K562 (cell line): ENCODE data around the gene ZNF680. TPM values are rescaled to one million over a fixed set of nuclear protein-coding genes. Genes with fewer than 3 reads are reported as not detected.

Source experiments
- ATAC-seq: fragments of 200-7000 bp; cut with Tn5 transposase; 3 replicates; pipeline ENCODE4 v1.9.1; 2020; ENCODE audit warnings: moderate library complexity
- BruUV-seq: library from RNA; stranded (reverse); fragments of 400-500 nt; replicated peaks from 2 replicates; lab custom pipeline; 2021; lab: Mats Ljungman, UMichigan
- CTCF ChIA-PET: fragments of 300-600 bp; formaldehyde crosslinking; extraction: SDS; loops from one replicate; lab custom pipeline; 2021; ENCODE audit warnings: low intra/inter-chr PET ratio; lab: Yijun Ruan, JAX
- POLR2A ChIA-PET: fragments of 300-600, 350-650 bp; sonication (Branson Sonifier 250); formaldehyde crosslinking; extraction: SDS; loops from one replicate; lab custom pipeline; 2021; ENCODE audit warnings: antibody characterized with exemption, inconsistent platforms; lab: Yijun Ruan, JAX
- DNase-seq, 4 experiments: peaks; one replicate each; pipeline versions ENCODE4 v3.0.0 to v3.0.0-alpha.2; 2011 to 2018; ENCODE audit warnings: low spot score in 3 of 4, mixed read lengths in 3 of 4; ENCODE audit errors: extremely low read depth in 1 of 4
- FAIRE-seq: peaks from 2 replicates; lab custom pipeline; 2011; peaks lifted over from hg19 to GRCh38; lab: Jason Lieb, UNC
- H2AFZ ChIP-seq: 2 replicates; pipeline ENCODE4 v1.6.0; 2011; ENCODE audit warnings: low read depth, low read length, control low read depth, inconsistent platforms
- H3K27ac ChIP-seq: fragments of 200-600 bp; 3 replicates; pipeline ENCODE4 v1.8.0; 2011; ENCODE audit warnings: low read depth, mild to moderate bottlenecking, control low read depth, inconsistent platforms, low read length, moderate library complexity, mixed read lengths; ENCODE audit errors: extremely low read depth
- H3K27me3 ChIP-seq, 2 experiments: fragments of 300-600 bp in 1 of 2; 2 replicates in 1 of 2; 3 replicates in 1 of 2; pipeline versions ENCODE4 v1.6.0 to v1.8.0; 2011; ENCODE audit warnings: inconsistent platforms in 2 of 2, low read length in 2 of 2, mild to moderate bottlenecking in 1 of 2, mixed read lengths in 1 of 2, moderate library complexity in 1 of 2; ENCODE audit not compliant: control insufficient read depth in 2 of 2, insufficient read depth in 2 of 2
- H3K36me3 ChIP-seq: fragments of 300-600 bp; 3 replicates; pipeline ENCODE4 v1.8.0; 2011; ENCODE audit warnings: mild to moderate bottlenecking, low read length, inconsistent platforms; ENCODE audit not compliant: control insufficient read depth, insufficient read depth
- H3K4me1 ChIP-seq, 2 experiments: fragments of 200-600 bp in 1 of 2; replicated peaks in 1 of 2; 2 replicates in 1 of 2; 3 replicates in 1 of 2; pipeline versions ENCODE4 v1.5.1 to v1.8.0; 2011; ENCODE audit warnings: inconsistent platforms in 2 of 2, low read length in 2 of 2, mild to moderate bottlenecking in 1 of 2, mixed read lengths in 1 of 2, moderate library complexity in 1 of 2; ENCODE audit not compliant: control insufficient read depth in 2 of 2, insufficient read depth in 2 of 2
- H3K4me2 ChIP-seq: 2 replicates; pipeline ENCODE4 v1.6.1; 2011; ENCODE audit warnings: low read length, control low read depth, inconsistent platforms, mixed read lengths; ENCODE audit not compliant: insufficient read depth
- H3K4me3 ChIP-seq: fragments of 200-600 bp; sonication (generic), shearing (Covaris generic); 2 replicates; pipeline ENCODE4 v1.5.1; 2016; ENCODE audit warnings: control low read depth, inconsistent platforms
- H3K79me2 ChIP-seq: fragments of 200-600 bp; 3 replicates; pipeline ENCODE4 v1.8.0; 2011; ENCODE audit warnings: low read length, inconsistent platforms; ENCODE audit not compliant: control insufficient read depth, insufficient read depth
- H3K9ac ChIP-seq, 2 experiments: 2 replicates each; pipeline versions ENCODE4 v1.6.0 to v1.6.1; 2011; ENCODE audit warnings: low read depth in 2 of 2, low read length in 2 of 2, control low read depth in 1 of 2, inconsistent platforms in 1 of 2, mild to moderate bottlenecking in 1 of 2, mixed read lengths in 1 of 2; ENCODE audit not compliant: insufficient read depth in 1 of 2
- H3K9me1 ChIP-seq: one replicate; pipeline ENCODE4 v1.6.0; 2011; ENCODE audit warnings: inconsistent platforms, mild to moderate bottlenecking, low read length, moderate library complexity; ENCODE audit not compliant: control insufficient read depth, insufficient read depth
- H3K9me3 ChIP-seq: replicated peaks from 2 replicates; pipeline ENCODE4 v1.5.1; 2011; ENCODE audit warnings: low read depth, low read length, inconsistent platforms; ENCODE audit not compliant: control insufficient read depth, insufficient read depth
- H4K20me1 ChIP-seq: replicated peaks from 2 replicates; pipeline ENCODE4 v1.6.1; 2011; ENCODE audit warnings: low read length, inconsistent platforms, mixed read lengths; ENCODE audit not compliant: control insufficient read depth, insufficient read depth
- ELF2 ChIP-seq: fragments of 250-450 bp; sonication (Bioruptor Pico); IDR thresholded peaks from 2 replicates; pipeline ENCODE4 v1.5.0; 2021; ENCODE audit warnings: mild to moderate bottlenecking
- FOXP1 ChIP-seq: sonication (generic); formaldehyde crosslinking; IDR thresholded peaks from 2 replicates; pipeline ENCODE4 v1.8.0; 2022; ENCODE audit warnings: mild to moderate bottlenecking, missing genetic modification reagents
- KLF1 ChIP-seq: fragments of 450-650 bp; IDR thresholded peaks from 2 replicates; pipeline ENCODE4 v1.6.1; 2016; ENCODE audit warnings: missing genetic modification characterization, missing compliant biosample characterization
- NFE2L1 ChIP-seq: fragments of 450-650 bp; IDR thresholded peaks from 2 replicates; pipeline ENCODE4 v1.6.1; 2016; ENCODE audit warnings: missing genetic modification characterization, low read depth, mild to moderate bottlenecking, missing compliant biosample characterization, moderate library complexity, borderline replicate concordance
- ZNF280B ChIP-seq: fragments of 250-450 bp; sonication (Bioruptor Pico); IDR thresholded peaks from 2 replicates; pipeline ENCODE4 v1.5.1; 2021; ENCODE audit warnings: mild to moderate bottlenecking
- WGBS: fragments of 100-300 bp; shearing (Covaris generic); methylation state at CpG from one replicate; pipeline ENCODE4 v1.1.6; 2016; ENCODE audit warnings: low coverage, mixed read lengths; ENCODE audit not compliant: insufficient coverage; ENCODE audit errors: missing lambda C conversion rate; 5-methylcytosine and 5-hydroxymethylcytosine counted together
- in situ Hi-C: fragments of 300-500 bp; cut with MboI; formaldehyde crosslinking; loops from 4 replicates; pipeline ENCODE4 v1.15.0; 2018; ENCODE audit warnings: inconsistent platforms, mixed read lengths
- intact Hi-C: fragments of 100-400 bp; cut with micrococcal nuclease; formaldehyde crosslinking; loops from 2 replicates; pipeline ENCODE4 v1.14.2; 2022
- polyA plus RNA-seq, 8 experiments: library from polyadenylated mRNA; depleted of rRNA in 4 of 8; stranded (reverse) in 5 of 8; unstranded in 3 of 8; fragments of >200 nt; fragmentation: Nextera tagmentation in 2 of 8; fragmentation: Illumina TruSeq in 1 of 8; extraction: Ambion mirVana in 2 of 8; extraction: Trizol in 1 of 8; gene quantifications; 2 replicates each; pipeline versions ENCODE4 v1.2.1 to v1.2.3, GENCODE V29; 2011 to 2014; ENCODE audit warnings: inconsistent platforms in 1 of 8, missing spikeins in 1 of 8
- total RNA-seq, 7 experiments: library from RNA; depleted of rRNA in 6 of 7; stranded (reverse); fragments of >200 nt in 6 of 7; fragmentation: Illumina TruSeq in 2 of 7; extraction: Trizol in 2 of 7; gene quantifications; 2 replicates each; pipeline versions ENCODE4 v1.2.1 to v1.2.3, GENCODE V29; 2011 to 2021; ENCODE audit warnings: low replicate concordance in 1 of 7

The ZNF680 gene
- total and polyA plus RNA-seq, 9 of the 15 experiments (the other 6 are each of a cell fraction or from before 2014, with no cell fraction given), result 7.0 to 25.0 (median 12.0) TPM

DNA sequence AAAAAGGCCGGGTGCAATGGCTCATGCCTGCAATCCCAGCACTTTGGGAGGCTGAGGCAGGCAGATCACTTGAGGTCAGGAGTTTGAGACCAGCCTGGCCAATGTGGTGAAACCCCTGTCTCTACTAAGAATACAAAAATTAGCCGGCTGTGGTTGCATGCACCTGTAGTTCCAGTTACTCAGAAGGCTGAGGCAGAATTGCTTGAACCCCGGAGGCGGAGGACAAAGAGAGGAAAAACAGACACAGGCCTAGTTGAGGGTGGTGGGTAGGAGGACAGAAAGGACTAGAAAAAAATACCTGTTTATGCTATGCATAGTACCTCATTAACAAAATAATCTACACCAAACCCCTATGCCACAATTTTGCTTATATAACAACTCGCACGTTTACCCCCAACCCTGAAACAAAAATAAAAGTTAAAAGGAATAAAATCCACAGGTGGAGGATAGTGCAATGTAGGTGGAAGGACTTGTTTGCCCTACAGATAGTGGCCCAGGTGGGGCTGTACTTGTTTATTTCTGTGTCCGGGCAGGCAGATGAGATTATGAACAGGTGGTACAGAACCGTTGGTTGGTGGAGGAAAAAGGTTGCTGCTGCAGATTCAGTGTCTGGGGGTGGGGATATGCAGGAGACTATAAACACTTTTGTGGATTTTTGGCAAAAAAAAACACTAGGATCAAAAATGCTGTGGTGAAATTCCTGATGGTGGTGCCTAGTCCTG, 5.1 kb downstream of the ZNF680 start:
- POLR2A ChIA-PET, result no interaction called here
- Histone ChIP-seq H2AFZ (no peak overlapping the region), H3K9me3 (no peaks in the 10 kb centered on the region), H3K4me1 (peaks cover 0 to 4% of the 10 kb centered on the region in 2 experiments; a peak in 3 of 5 replicates), H3K9me1 (no peaks in the 10 kb centered on the region), H3K27me3 (no peaks in the 10 kb centered on the region), H3K36me3 (peaks cover 5% of the 10 kb centered on the region; the same call in 1 of the 3 replicates), H3K4me3 (no peak overlapping the region), H4K20me1 (no peaks in the 10 kb centered on the region), H3K79me2 (peaks cover 73% of the 10 kb centered on the region), H3K27ac (no peak overlapping the region), H3K9ac (no peak overlapping the region), H3K4me2 (no peak overlapping the region)
- ATAC-seq, result no peak
- no TSS peak for BruUV-seq
- CTCF ChIA-PET, result no interaction called here
- 42% methylated on average over 8 of the region's 8 CpGs for WGBS
- intact Hi-C loops (no loop called here), in situ Hi-C loops (no loop called here)
- TF ChIP-seq FOXP1, result no peak
- TF ChIP-seq ELF2 (CRISPR knock-in tag), result no peak
- no peak for TF ChIP-seq KLF1 (tag)
- TF ChIP-seq NFE2L1 (tag), result no peak
- no peak for TF ChIP-seq ZNF280B (CRISPR knock-in tag)
- no peak for FAIRE-seq
- no peak for DNase-seq
